Measurements from ENCODE around the gene ONECUT3.

The ONECUT3 gene

DNA sequence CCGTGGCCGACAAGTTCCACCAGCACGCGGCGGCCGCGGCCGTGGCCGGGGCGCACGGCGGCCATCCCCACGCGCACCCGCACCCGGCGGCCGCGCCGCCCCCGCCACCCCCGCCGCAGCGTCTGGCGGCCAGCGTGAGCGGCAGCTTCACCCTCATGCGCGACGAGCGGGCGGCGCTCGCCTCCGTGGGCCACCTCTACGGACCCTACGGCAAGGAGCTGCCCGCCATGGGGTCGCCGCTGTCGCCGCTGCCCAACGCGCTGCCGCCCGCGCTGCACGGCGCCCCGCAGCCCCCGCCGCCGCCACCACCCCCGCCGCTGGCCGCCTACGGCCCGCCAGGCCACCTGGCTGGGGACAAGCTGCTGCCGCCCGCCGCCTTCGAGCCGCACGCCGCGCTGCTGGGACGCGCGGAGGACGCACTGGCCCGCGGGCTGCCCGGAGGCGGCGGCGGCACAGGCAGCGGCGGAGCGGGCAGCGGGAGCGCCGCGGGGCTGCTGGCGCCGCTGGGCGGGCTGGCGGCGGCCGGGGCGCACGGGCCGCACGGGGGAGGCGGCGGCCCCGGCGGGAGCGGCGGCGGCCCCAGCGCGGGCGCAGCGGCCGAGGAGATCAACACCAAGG is 821 bp downstream of the ONECUT3 start:
- no peak overlapping the region for H3K27ac ChIP-seq
- TF ChIP-seq, protein P1, sequence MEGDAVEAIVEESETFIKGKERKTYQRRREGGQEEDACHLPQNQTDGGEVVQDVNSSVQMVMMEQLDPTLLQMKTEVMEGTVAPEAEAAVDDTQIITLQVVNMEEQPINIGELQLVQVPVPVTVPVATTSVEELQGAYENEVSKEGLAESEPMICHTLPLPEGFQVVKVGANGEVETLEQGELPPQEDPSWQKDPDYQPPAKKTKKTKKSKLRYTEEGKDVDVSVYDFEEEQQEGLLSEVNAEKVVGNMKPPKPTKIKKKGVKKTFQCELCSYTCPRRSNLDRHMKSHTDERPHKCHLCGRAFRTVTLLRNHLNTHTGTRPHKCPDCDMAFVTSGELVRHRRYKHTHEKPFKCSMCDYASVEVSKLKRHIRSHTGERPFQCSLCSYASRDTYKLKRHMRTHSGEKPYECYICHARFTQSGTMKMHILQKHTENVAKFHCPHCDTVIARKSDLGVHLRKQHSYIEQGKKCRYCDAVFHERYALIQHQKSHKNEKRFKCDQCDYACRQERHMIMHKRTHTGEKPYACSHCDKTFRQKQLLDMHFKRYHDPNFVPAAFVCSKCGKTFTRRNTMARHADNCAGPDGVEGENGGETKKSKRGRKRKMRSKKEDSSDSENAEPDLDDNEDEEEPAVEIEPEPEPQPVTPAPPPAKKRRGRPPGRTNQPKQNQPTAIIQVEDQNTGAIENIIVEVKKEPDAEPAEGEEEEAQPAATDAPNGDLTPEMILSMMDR (conservative IDR thresholded peaks at IDR 0.05) = no peak

DNA sequence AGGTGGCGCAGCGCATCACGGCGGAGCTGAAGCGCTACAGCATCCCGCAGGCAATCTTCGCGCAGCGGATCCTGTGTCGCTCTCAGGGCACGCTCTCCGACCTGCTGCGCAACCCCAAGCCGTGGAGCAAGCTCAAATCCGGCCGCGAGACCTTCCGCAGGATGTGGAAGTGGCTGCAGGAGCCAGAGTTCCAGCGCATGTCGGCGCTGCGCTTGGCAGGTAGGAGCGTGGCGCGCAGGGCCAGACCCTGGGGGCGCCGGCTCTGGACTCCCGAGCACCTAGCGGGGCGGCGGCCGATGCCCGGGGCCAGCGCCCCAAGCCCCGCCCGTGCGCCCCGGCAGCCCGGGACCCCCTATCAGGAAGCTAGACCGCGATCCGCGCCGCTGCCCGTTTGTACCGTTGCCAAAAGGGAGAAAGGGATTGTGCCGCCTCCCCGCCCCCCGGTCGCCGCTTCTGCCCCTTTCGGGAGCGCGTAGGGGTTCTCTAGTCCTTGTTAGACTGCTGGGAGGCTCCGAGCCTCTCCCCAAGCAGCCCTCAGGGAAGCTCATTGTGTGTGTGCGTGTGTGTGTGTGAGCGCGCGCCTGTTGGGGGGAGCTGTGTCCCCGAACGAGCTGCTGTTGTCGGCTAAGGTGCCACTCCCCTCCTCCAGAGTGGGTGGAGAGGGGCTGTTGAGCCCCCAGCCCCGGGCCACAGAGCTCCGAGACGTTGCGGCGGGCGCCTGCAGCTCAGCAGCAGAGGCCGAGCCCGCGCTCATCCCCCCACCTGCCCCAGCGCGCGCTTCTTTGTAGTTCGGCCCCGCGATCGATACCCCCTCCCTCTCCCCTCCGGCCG is 1.5 kb downstream of the ONECUT3 start:
- TF ChIP-seq, protein P1 (conservative IDR thresholded peaks at IDR 0.05) = no peak
- no peak overlapping the region for H3K27ac ChIP-seq

DNA sequence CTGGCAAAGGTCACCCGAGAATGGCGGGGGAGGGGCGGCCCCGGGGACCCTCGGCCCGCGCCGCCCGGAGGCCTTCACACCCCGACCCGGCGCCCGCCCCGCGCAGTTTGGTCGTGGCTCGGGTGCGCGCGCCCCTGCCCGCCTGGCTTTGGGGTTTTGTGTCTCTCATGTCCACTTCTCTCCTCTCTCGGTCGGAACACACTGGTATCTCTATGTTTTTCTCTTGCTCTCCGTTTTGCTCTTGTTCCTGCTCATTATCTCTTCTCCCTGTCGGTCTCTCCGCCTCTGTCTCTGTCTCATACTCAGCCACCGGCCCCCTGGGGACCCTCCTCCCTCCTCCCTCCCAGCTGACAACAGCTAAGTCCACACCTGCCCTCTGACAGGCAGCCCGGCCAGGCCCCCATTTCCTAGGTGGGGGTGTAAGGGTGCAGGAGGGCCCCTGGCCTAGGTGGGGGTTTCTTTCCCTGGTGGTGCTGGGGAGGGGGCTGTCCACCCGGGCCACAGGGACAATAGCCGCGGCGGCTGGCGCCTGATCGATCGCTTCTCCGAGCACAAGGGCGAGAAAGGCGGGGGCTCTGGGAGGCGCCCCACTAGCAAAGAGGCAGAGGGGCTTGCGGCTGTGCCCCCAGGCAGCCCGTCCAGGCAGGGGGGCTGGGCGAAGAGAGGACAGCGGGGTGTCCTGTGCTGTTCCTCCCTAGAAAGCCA is 2.3 kb downstream of the ONECUT3 start:
- TF ChIP-seq, protein P1 (conservative IDR thresholded peaks at IDR 0.05) = no peak
- H3K27ac ChIP-seq = no peak overlapping the region

DNA sequence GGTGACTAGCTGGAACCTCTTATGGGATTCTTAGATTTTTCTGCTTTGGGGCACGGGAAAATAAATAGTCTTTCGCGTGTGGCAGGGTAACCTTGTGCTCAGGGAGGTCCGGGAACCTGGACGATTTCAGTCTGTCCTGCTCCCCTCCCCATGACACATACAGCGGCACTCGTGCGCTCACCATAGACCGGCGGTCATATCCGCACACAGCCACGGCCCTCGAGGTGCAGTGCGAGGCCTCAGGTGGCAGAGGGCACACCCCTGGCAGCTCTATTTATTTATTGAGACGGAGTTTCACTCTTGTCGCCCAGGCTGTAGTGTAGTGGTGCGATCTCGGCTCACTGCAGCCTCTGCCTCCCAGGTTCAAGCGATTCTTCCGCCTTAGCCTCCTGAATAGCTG is 3.0 kb downstream of the ONECUT3 start:
- TF ChIP-seq, protein P1 (conservative IDR thresholded peaks at IDR 0.05) = no peak
- H3K27ac ChIP-seq = no peak overlapping the region

DNA sequence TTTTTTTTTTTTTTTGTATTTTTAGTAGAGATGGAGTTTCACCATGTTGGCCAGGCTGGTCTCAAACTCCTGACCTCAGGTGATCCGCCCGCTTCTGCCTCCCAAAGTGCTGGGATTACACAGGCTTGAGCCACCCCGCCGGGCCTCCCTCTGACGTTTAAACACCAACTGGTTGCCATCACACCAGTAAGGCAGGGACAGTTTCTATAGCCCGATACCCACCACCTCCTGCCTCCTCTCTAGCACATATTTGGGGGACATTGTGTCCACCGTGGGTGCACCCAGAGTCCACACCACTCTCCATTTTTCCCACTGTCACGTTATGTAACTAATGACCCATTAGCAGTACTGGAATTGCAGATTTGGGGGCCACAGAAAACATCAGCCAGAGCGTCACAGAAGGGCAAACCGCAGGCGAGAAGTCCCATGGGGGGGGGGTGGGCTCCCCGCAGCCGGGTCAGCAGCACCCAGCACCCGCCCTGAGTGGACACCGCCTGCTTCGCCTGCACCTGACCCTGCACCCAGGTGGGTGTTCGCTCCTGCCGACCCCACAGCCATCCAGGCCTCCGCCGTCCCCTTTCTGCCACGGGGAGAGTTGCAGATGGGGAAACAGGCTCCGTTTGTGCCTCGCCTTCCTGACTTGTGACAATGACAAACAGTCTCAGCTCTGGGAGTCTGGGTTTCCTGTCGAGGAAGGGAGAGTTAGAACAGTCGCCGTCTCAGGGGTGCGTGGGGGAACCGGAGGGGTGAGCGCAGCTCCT is 3.6 kb downstream of the ONECUT3 start:
- TF ChIP-seq, protein P1 (conservative IDR thresholded peaks at IDR 0.05) = no peak
- no peak overlapping the region for H3K27ac ChIP-seq

DNA sequence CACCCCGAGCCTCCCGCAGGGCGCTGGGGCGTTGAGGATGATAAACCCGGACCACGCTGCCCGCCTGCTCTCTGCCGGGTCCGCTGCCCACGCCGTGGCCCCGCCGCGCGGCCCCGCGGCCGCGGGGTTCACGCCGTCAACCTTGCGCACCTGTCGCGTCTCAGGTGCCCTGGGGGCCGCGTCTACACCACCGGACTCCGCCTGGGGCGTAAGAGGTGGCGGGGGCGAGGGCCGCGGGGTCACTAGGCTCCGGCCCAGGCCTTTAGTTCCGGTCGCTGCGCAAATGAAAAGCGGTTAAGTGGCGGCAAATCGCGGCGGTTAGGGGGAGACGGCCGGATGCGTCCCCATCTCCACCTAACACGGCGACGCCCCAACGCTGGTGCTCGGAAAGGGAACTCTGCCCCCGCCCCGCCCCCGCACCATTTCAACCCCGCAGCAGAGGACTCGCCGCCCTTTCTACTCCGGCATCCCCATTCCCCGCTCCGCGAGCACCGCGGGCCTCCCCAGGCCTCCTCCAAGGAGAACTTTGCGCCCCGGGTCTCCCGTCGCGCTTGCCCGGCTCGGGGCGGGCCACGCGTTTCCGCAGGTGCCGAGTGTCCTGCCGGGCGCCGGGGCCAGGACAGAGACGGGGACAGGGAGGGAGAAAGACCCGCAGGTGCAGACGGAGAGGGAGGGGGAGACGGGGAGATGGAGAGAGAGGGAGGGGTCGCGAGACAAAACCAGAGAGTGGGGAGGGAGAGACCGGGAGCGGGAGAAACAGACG is 4.3 kb downstream of the ONECUT3 start:
- TF ChIP-seq, protein P1 (conservative IDR thresholded peaks at IDR 0.05) = no peak
- H3K27ac ChIP-seq = no peak overlapping the region
